Neuronal stem cell (in vitro differentiated cells): ENCODE results near the gene ETV2.
A peak's percentile ranks its signal among the peaks of the same experiment; 100 is the strongest.

ENCODE experiments used
- DNase-seq: peaks from one replicate; pipeline ENCODE4 v3.0.0-alpha.2; 2013; ENCODE audit warnings: low spot score
- H2AFZ ChIP-seq: one replicate; pipeline ENCODE4 v1.6.1; 2013; ENCODE audit warnings: mild to moderate bottlenecking, low read length, inconsistent platforms
- H2AK5ac ChIP-seq: 2 replicates; pipeline ENCODE4 v1.6.1; 2013; ENCODE audit warnings: low read depth, mild to moderate bottlenecking, inconsistent platforms, low read length, moderate library complexity, mixed read lengths
- H2BK120ac ChIP-seq: 2 replicates; pipeline ENCODE4 v1.6.1; 2013; ENCODE audit warnings: low read depth, mild to moderate bottlenecking, inconsistent platforms, low read length, moderate library complexity, mixed read lengths
- H2BK12ac ChIP-seq: one replicate; pipeline ENCODE4 v1.6.1; 2013; ENCODE audit warnings: low read length, inconsistent platforms
- H2BK15ac ChIP-seq: 2 replicates; pipeline ENCODE4 v1.6.1; 2013; ENCODE audit warnings: mild to moderate bottlenecking, low read length, inconsistent platforms, mixed read lengths
- H2BK5ac ChIP-seq: one replicate; pipeline ENCODE4 v1.6.1; 2013; ENCODE audit warnings: inconsistent platforms, mild to moderate bottlenecking, low read length, moderate library complexity
- H3K14ac ChIP-seq: one replicate; pipeline ENCODE4 v1.6.1; 2013; ENCODE audit warnings: low read length, inconsistent platforms
- H3K18ac ChIP-seq: 2 replicates; pipeline ENCODE4 v1.6.1; 2013; ENCODE audit warnings: low read length, inconsistent platforms
- H3K23ac ChIP-seq: 2 replicates; pipeline ENCODE4 v1.6.1; 2013; ENCODE audit warnings: low read depth, mild to moderate bottlenecking, mixed read lengths, low read length, inconsistent platforms; ENCODE audit not compliant: poor library complexity
- H3K27ac ChIP-seq: replicated peaks from 3 replicates; pipeline ENCODE4 v1.5.1; 2013; ENCODE audit warnings: low read length, inconsistent platforms
- H3K27me3 ChIP-seq, 3 experiments: 2 replicates each; pipeline ENCODE4 v1.6.1; 2013; ENCODE audit warnings: low read length in 3 of 3, mild to moderate bottlenecking in 2 of 3, inconsistent platforms in 1 of 3, low read depth in 1 of 3, mixed read lengths in 1 of 3, moderate library complexity in 1 of 3; ENCODE audit not compliant: control insufficient read depth in 3 of 3, insufficient read depth in 3 of 3
- H3K36me3 ChIP-seq, 2 donors: replicated peaks in 1 of 2; 2 replicates each; pipeline ENCODE4 v1.6.1; 2013; ENCODE audit warnings: low read length in 2 of 2; ENCODE audit not compliant: control insufficient read depth in 2 of 2, insufficient read depth in 2 of 2
- H3K4ac ChIP-seq: 2 replicates; pipeline ENCODE4 v1.6.1; 2013; ENCODE audit warnings: inconsistent platforms, mild to moderate bottlenecking, low read length, moderate library complexity
- H3K4me1 ChIP-seq, 2 donors: 1 replicate in 1 of 2; 2 replicates in 1 of 2; pipeline ENCODE4 v1.6.1; 2013; ENCODE audit warnings: low read length in 2 of 2, low read depth in 1 of 2; ENCODE audit not compliant: control insufficient read depth in 2 of 2, insufficient read depth in 1 of 2
- H3K4me2 ChIP-seq: one replicate; pipeline ENCODE4 v1.6.1; 2013; ENCODE audit warnings: mild to moderate bottlenecking, low read length, inconsistent platforms; ENCODE audit not compliant: insufficient read depth, poor library complexity, severe bottlenecking
- H3K4me3 ChIP-seq, 2 donors: 2 replicates each; pipeline ENCODE4 v1.5.1; 2013; ENCODE audit warnings: low read length in 2 of 2, mild to moderate bottlenecking in 2 of 2, inconsistent platforms in 1 of 2, moderate library complexity in 1 of 2
- H3K79me1 ChIP-seq: one replicate; pipeline ENCODE4 v1.6.1; 2013; ENCODE audit warnings: low read depth, mild to moderate bottlenecking, inconsistent platforms, low read length, moderate library complexity
- H3K9ac ChIP-seq: one replicate; pipeline ENCODE4 v1.6.1; 2013; ENCODE audit warnings: mild to moderate bottlenecking, low read depth, low read length, inconsistent platforms; ENCODE audit not compliant: poor library complexity
- H3K9me3 ChIP-seq, 2 donors: replicated peaks in 1 of 2; 2 replicates each; pipeline versions ENCODE3 to v1.6.1; 2013; ENCODE audit warnings: low read length in 2 of 2, mild to moderate bottlenecking in 2 of 2, inconsistent platforms in 1 of 2, low read depth in 1 of 2, mixed read lengths in 1 of 2, moderate library complexity in 1 of 2; ENCODE audit not compliant: control insufficient read depth in 2 of 2, insufficient read depth in 1 of 2
- H4K8ac ChIP-seq: one replicate; pipeline ENCODE4 v1.6.1; 2013; ENCODE audit warnings: low read depth, mild to moderate bottlenecking, inconsistent platforms, low read length, moderate library complexity
- H4K91ac ChIP-seq: one replicate; pipeline ENCODE4 v1.6.1; 2013; ENCODE audit warnings: low read length, low read depth, mild to moderate bottlenecking, inconsistent platforms; ENCODE audit not compliant: poor library complexity
- WGBS, 2 donors: extraction: QIAGEN DNeasy Blood & Tissue Kit; methylation state at CpG; one replicate each; pipeline ENCODE4 v1.1.7; 2013; ENCODE audit warnings: missing lambda C conversion rate in 2 of 2, mixed read lengths in 1 of 2; ENCODE audit not compliant: insufficient read length in 2 of 2, insufficient replicate concordance in 1 of 2; ENCODE audit errors: extremely low coverage in 2 of 2; 5-methylcytosine and 5-hydroxymethylcytosine counted together

ETV2 gene

GRCh38 chr19:35669974-35670373 lies 28.4 kb downstream of the ETV2 start:
- no CpG with 5 or more reads among the region's 4 CpGs for WGBS, 2 donors
- peaks cover 0 to 5% of the 10 kb centered on the region in 2 donors for H3K4me1 ChIP-seq
- H3K4ac ChIP-seq = no peak overlapping the region
- H3K4me3 ChIP-seq = peak overlapping the region in 1 of 2 donors; percentile 16
- no peak for DNase-seq
- peak overlapping the region; percentile 80 for H3K23ac ChIP-seq
- H3K79me1 ChIP-seq = no peaks in the 10 kb centered on the region
- H3K18ac ChIP-seq = peak overlapping the region; percentile 17
- no peak overlapping the region for H2AFZ ChIP-seq
- no peak overlapping the region for H4K91ac ChIP-seq
- H3K9me3 ChIP-seq = peaks cover 0 to 3% of the 10 kb centered on the region in 2 donors
- no peak overlapping the region for H2BK5ac ChIP-seq
- H2AK5ac ChIP-seq = peak overlapping the region; percentile 94
- no peak overlapping the region for H2BK120ac ChIP-seq
- no peak overlapping the region for H3K14ac ChIP-seq
- no peak overlapping the region for H3K4me2 ChIP-seq
- no peaks in the 10 kb centered on the region for H3K36me3 ChIP-seq
- peaks cover 0 to 15% (median 10%) of the 10 kb centered on the region in 3 experiments for H3K27me3 ChIP-seq
- peak overlapping the region; percentile 82 for H2BK12ac ChIP-seq
- no peak overlapping the region for H2BK15ac ChIP-seq
- H3K9ac ChIP-seq = no peak overlapping the region
- H3K27ac ChIP-seq = no peak overlapping the region
- H4K8ac ChIP-seq = no peak overlapping the region

GRCh38 chr19:35670686-35671085 lies 29.1 kb downstream of the ETV2 start:
- Histone ChIP-seq H2BK5ac (no peak overlapping the region), H3K23ac (no peak overlapping the region), H3K36me3 (no peaks in the 10 kb centered on the region), H2BK120ac (no peak overlapping the region), H3K27me3 (peaks cover 0 to 18% (median 10%) of the 10 kb centered on the region in 3 experiments), H3K4me1 (peaks cover 0 to 5% of the 10 kb centered on the region in 2 donors), H2AK5ac (no peak overlapping the region), H3K4ac (no peak overlapping the region), H3K9ac (no peak overlapping the region), H2BK12ac (no peak overlapping the region), H4K91ac (no peak overlapping the region), H3K18ac (no peak overlapping the region), H3K14ac (no peak overlapping the region), H3K9me3 (peaks cover 0 to 3% of the 10 kb centered on the region in 2 donors), H4K8ac (no peak overlapping the region), H3K79me1 (no peaks in the 10 kb centered on the region), H2AFZ (no peak overlapping the region), H3K4me2 (no peak overlapping the region), H3K27ac (no peak overlapping the region), H2BK15ac (no peak overlapping the region), H3K4me3 (no peak overlapping the region)
- no peak for DNase-seq
- no CpG with 5 or more reads among the region's 1 CpG for WGBS, 2 donors

- no peak for DNase-seq
- H3K36me3 ChIP-seq = no peaks in the 10 kb centered on the region
Measured at GRCh38 chr19:35671818-35672217, 30.3 kb downstream of the ETV2 start.

GRCh38 chr19:35673121-35673804 lies 31.7 kb downstream of the ETV2 start:
- Histone ChIP-seq H3K18ac (peak overlapping the region; percentile 84), H3K4me1 (peaks cover 0 to 5% of the 10 kb centered on the region in 2 donors), H2BK5ac (no peak overlapping the region), H2BK12ac (peak overlapping the region; percentile 30), H2BK120ac (no peak overlapping the region), H4K8ac (peak overlapping the region; percentile 86), H3K9me3 (peaks cover 0 to 3% of the 10 kb centered on the region in 2 donors), H3K36me3 (no peaks in the 10 kb centered on the region), H2BK15ac (no peak overlapping the region), H3K14ac (no peak overlapping the region), H3K4ac (no peak overlapping the region), H2AK5ac (no peak overlapping the region), H3K4me2 (peak overlapping the region; percentile 58), H3K27me3 (peaks cover 0 to 18% (median 10%) of the 10 kb centered on the region in 3 experiments), H3K79me1 (no peaks in the 10 kb centered on the region), H2AFZ (peak overlapping the region; percentile 92), H3K23ac (peak overlapping the region; percentile 52), H3K4me3 (peak overlapping the region; percentile 22 to 77), H3K27ac (no peak overlapping the region), H4K91ac (no peak overlapping the region), H3K9ac (peak overlapping the region; percentile 88)
- DNase-seq = no peak
- WGBS, 2 donors = no CpG with 5 or more reads among the region's 39 CpGs

More at GRCh38 chr19:35671818-35672217, 30.3 kb downstream of the ETV2 start:
- H3K27me3 ChIP-seq = peaks cover 0 to 18% (median 10%) of the 10 kb centered on the region in 3 experiments
- H3K18ac ChIP-seq = no peak overlapping the region
- no peak overlapping the region for H3K4me3 ChIP-seq
- H3K9ac ChIP-seq = no peak overlapping the region
- no peak overlapping the region for H4K8ac ChIP-seq
- no peak overlapping the region for H2BK15ac ChIP-seq
- H3K79me1 ChIP-seq = no peaks in the 10 kb centered on the region
- H3K4ac ChIP-seq = no peak overlapping the region
- H3K4me2 ChIP-seq = no peak overlapping the region
- H3K23ac ChIP-seq = no peak overlapping the region
- H2AFZ ChIP-seq = no peak overlapping the region
- no peak overlapping the region for H2BK12ac ChIP-seq
- H3K4me1 ChIP-seq = peaks cover 0 to 5% of the 10 kb centered on the region in 2 donors
- peaks cover 0 to 3% of the 10 kb centered on the region in 2 donors for H3K9me3 ChIP-seq
- WGBS, 2 donors = no CpG with 5 or more reads among the region's 3 CpGs
- no peak overlapping the region for H2BK5ac ChIP-seq
- H4K91ac ChIP-seq = no peak overlapping the region
- H2BK120ac ChIP-seq = no peak overlapping the region
- H3K27ac ChIP-seq = no peak overlapping the region
- no peak overlapping the region for H3K14ac ChIP-seq
- no peak overlapping the region for H2AK5ac ChIP-seq
